ENCODE measurements around the gene EFNB2. TPM values are rescaled to one million over a fixed set of nuclear protein-coding genes. Genes with fewer than 3 reads are reported as not detected.

The EFNB2 gene
- total RNA-seq, 1 donor from 2014 or later: 8.4 TPM

GRCh38 chr13:106473154-106473553 lies 62.3 kb downstream of the EFNB2 start:
- DNase-seq: peak; percentile 66
- peak; percentile 91 for ATAC-seq (ENCODE audit: poor library complexity)
- intact Hi-C loops (cut with DNase I): no loop called here

GRCh38 chr13:106472621-106473020 lies 62.8 kb downstream of the EFNB2 start:
- DNase-seq (no peak), ATAC-seq (ENCODE audit: poor library complexity) (no peak)
- intact Hi-C loops (cut with DNase I): no loop called here

GRCh38 chr13:106471957-106472543 lies 63.4 kb downstream of the EFNB2 start:
- ATAC-seq (ENCODE audit: poor library complexity): peak; percentile 54
- DNase-seq: no peak
- intact Hi-C loops (cut with DNase I): no loop called here

GRCh38 chr13:106470576-106470975 lies 64.9 kb downstream of the EFNB2 start:
- intact Hi-C loops (cut with DNase I): no loop called here

GRCh38 chr13:106468744-106469590 lies 66.5 kb downstream of the EFNB2 start:
- no peak for DNase-seq
- intact Hi-C loops (cut with DNase I): no loop called here
- ATAC-seq (ENCODE audit: poor library complexity): no peak

More at GRCh38 chr13:106470576-106470975, 64.9 kb downstream of the EFNB2 start:
- no peak for DNase-seq
- no peak for ATAC-seq (ENCODE audit: poor library complexity)

- DNase-seq: no peak
- intact Hi-C loops (cut with DNase I): no loop called here
- peak; percentile 87 for ATAC-seq (ENCODE audit: poor library complexity)
These were observed 67.3 kb downstream of the EFNB2 start for GRCh38 chr13:106468207-106468606.

- DNase-seq (no peak), ATAC-seq (ENCODE audit: poor library complexity) (no peak)
- intact Hi-C loops (cut with DNase I): no loop called here
These were observed 67.9 kb downstream of the EFNB2 start for GRCh38 chr13:106467427-106468122.

- intact Hi-C loops (cut with DNase I): no loop called here
- no peak for DNase-seq
- ATAC-seq (ENCODE audit: poor library complexity): no peak
These were observed 68.6 kb downstream of the EFNB2 start for GRCh38 chr13:106466691-106467426.

GRCh38 chr13:106464076-106464475 lies 71.4 kb downstream of the EFNB2 start:
- no peak for DNase-seq
- intact Hi-C loops (cut with DNase I): no loop called here
- ATAC-seq (ENCODE audit: poor library complexity): no peak

GRCh38 chr13:106462710-106463109 lies 72.8 kb downstream of the EFNB2 start:
- ATAC-seq (ENCODE audit: poor library complexity) (no peak), DNase-seq (no peak)
- intact Hi-C loops (cut with DNase I): no loop called here

GRCh38 chr13:106455777-106456176 lies 79.7 kb downstream of the EFNB2 start:
- ATAC-seq (ENCODE audit: poor library complexity) (no peak), DNase-seq (no peak)
- intact Hi-C loops (cut with DNase I): no loop called here

- DNase-seq (no peak), ATAC-seq (ENCODE audit: poor library complexity) (no peak)
- intact Hi-C loops (cut with DNase I): no loop called here
These were observed 80.3 kb downstream of the EFNB2 start for GRCh38 chr13:106455190-106455589.

- no peak for ATAC-seq (ENCODE audit: poor library complexity)
- intact Hi-C loops (cut with DNase I): no loop called here
These were observed 82.4 kb downstream of the EFNB2 start for GRCh38 chr13:106453101-106453500.

GRCh38 chr13:106450991-106451390 lies 84.5 kb downstream of the EFNB2 start:
- intact Hi-C loops (cut with DNase I): no loop called here
- ATAC-seq (ENCODE audit: poor library complexity) (no peak), DNase-seq (no peak)

More at GRCh38 chr13:106453101-106453500, 82.4 kb downstream of the EFNB2 start:
- DNase-seq: no peak

GRCh38 chr13:106449096-106449495 lies 86.4 kb downstream of the EFNB2 start:
- intact Hi-C loops (cut with DNase I): no loop called here
- ATAC-seq (ENCODE audit: poor library complexity): no peak
- no peak for DNase-seq

GRCh38 chr13:106445996-106446395 lies 89.5 kb downstream of the EFNB2 start:
- DNase-seq (no peak), ATAC-seq (ENCODE audit: poor library complexity) (no peak)
- intact Hi-C loops (cut with DNase I): no loop called here

GRCh38 chr13:106443607-106444322 lies 91.7 kb downstream of the EFNB2 start:
- intact Hi-C loops (cut with DNase I): no loop called here
- no peak for DNase-seq
- ATAC-seq (ENCODE audit: poor library complexity): no peak

GRCh38 chr13:106440866-106441265 lies 94.6 kb downstream of the EFNB2 start:
- intact Hi-C loops (cut with DNase I): no loop called here
- ATAC-seq (ENCODE audit: poor library complexity) (no peak), DNase-seq (no peak)
